Middle frontal gyrus (tissue), 1 donor: ENCODE measurements around the gene NSUN4.
A peak's percentile ranks its signal among the peaks of the same experiment; 100 is the strongest.
"Not testable (repeated sequence)": the region's sequence is repeated elsewhere in the genome, so short reads cannot be mapped to it uniquely, and the experiment has no call there.

Experiments
- DNase-seq: peaks from one replicate; pipeline ENCODE4 v3.0.0-alpha.2; 2015; ENCODE audit warnings: low spot score; ENCODE audit errors: extremely low spot score

NSUN4 gene

GRCh38 chr1:46340404-46341221, at the start of gene NSUN4:
Gene NSUN4, plus strand, starts transcription at chr1:46340807. Its CDS starts 20 bp downstream, at chr1:46340827.
- DNase-seq, result peak; percentile 94

GRCh38 chr1:46295306-46295705, 45.3 kb upstream of the NSUN4 start:
- DNase-seq, result no peak

GRCh38 chr1:46298387-46298786, 42.2 kb upstream of the NSUN4 start:
- DNase-seq, result no peak

- DNase-seq, result no peak
Observed at GRCh38 chr1:46300673-46301405, 39.8 kb upstream of the NSUN4 start.

GRCh38 chr1:46301406-46301807, 39.2 kb upstream of the NSUN4 start:
- no peak for DNase-seq

GRCh38 chr1:46301808-46302640, 38.6 kb upstream of the NSUN4 start:
- DNase-seq, result no peak

GRCh38 chr1:46302641-46303037, 38.0 kb upstream of the NSUN4 start:
- no peak for DNase-seq

- DNase-seq, result peak; percentile 92
Observed at GRCh38 chr1:46303038-46303871, 37.4 kb upstream of the NSUN4 start, which contains the start of the genes LRRC41 and UQCRH. Gene LRRC41, minus strand, starts transcription at chr1:46303616. Its CDS starts 294 bp downstream, at chr1:46303322. Gene UQCRH, plus strand, starts transcription at chr1:46303698. Its CDS starts 69 bp downstream, at chr1:46303767.

GRCh38 chr1:46303872-46304326, 36.7 kb upstream of the NSUN4 start:
- no peak for DNase-seq

- no peak for DNase-seq
Observed at GRCh38 chr1:46306159-46306530, 34.5 kb upstream of the NSUN4 start.

- DNase-seq, result no peak
Observed at GRCh38 chr1:46309401-46310159, 31.0 kb upstream of the NSUN4 start.

- DNase-seq, result no peak
Observed at GRCh38 chr1:46310321-46310720, 30.3 kb upstream of the NSUN4 start.

GRCh38 chr1:46315669-46316403, 24.8 kb upstream of the NSUN4 start:
- no peak for DNase-seq

GRCh38 chr1:46317323-46317722, 23.3 kb upstream of the NSUN4 start:
- no peak for DNase-seq

- not testable (repeated sequence) for DNase-seq
Observed at GRCh38 chr1:46319301-46319700, 21.3 kb upstream of the NSUN4 start.

- DNase-seq, result not testable (repeated sequence)
Observed at GRCh38 chr1:46319960-46320914, 20.4 kb upstream of the NSUN4 start.

GRCh38 chr1:46322191-46322590, 18.4 kb upstream of the NSUN4 start:
- DNase-seq, result not testable (repeated sequence)
